OCI-LY7 (cell line): ENCODE results near the gene INSC. TPM values are rescaled to one million over a fixed set of nuclear protein-coding genes. Genes with fewer than 3 reads are reported as not detected.
A peak's percentile ranks its signal among the peaks of the same experiment; 100 is the strongest.
"Not testable (repeated sequence)": the region's sequence is repeated elsewhere in the genome, so short reads cannot be mapped to it uniquely, and the experiment has no call there.

Experiments used
- Bru-seq: library from RNA; stranded (reverse); fragments of 400-500 nt; gene quantifications from one replicate; lab custom pipeline; 2021; lab: Mats Ljungman, UMichigan
- BruChase-seq, 2 experiments: library from RNA; stranded (reverse); fragments of 400-500 nt; gene quantifications; one replicate each; lab custom pipeline; 2021; lab: Mats Ljungman, UMichigan
- BruUV-seq: library from RNA; stranded (reverse); fragments of 400-500 nt; replicated peaks from 2 replicates; lab custom pipeline; 2021; lab: Mats Ljungman, UMichigan
- CTCF ChIA-PET: fragments of 300-600 bp; sonication (Branson Sonifier 250); formaldehyde crosslinking; loops from one replicate; lab custom pipeline; 2022; ENCODE audit warnings: antibody characterized with exemption; ENCODE audit not compliant: unreplicated experiment; lab: Charles Lee
- POLR2A ChIA-PET: fragments of 300-600 bp; sonication (Branson Sonifier 250); formaldehyde crosslinking; loops from one replicate; lab custom pipeline; 2022; ENCODE audit warnings: antibody characterized with exemption; lab: Charles Lee
- DNase-seq: peaks from one replicate; pipeline ENCODE4 v3.0.0-alpha.2; 2015; ENCODE audit warnings: low spot score
- H2AFZ ChIP-seq: fragments of 200-600 bp; sonication (generic), shearing (Covaris generic); 2 replicates; pipeline ENCODE4 v1.6.1; 2014; ENCODE audit warnings: mild to moderate bottlenecking, antibody characterized with exemption, low read length, moderate library complexity
- H3K27ac ChIP-seq: fragments of 200-600 bp; sonication (generic); 2 replicates; pipeline ENCODE4 v1.5.1; 2014; ENCODE audit warnings: mixed run types, low read depth, mild to moderate bottlenecking, moderate library complexity, low read length, inconsistent platforms; ENCODE audit not compliant: poor library complexity, severe bottlenecking
- H3K36me3 ChIP-seq: fragments of 200-600 bp; sonication (generic); 2 replicates; pipeline ENCODE4 v1.6.1; 2014; ENCODE audit warnings: mild to moderate bottlenecking, antibody characterized with exemption, low read length, moderate library complexity, mixed read lengths; ENCODE audit not compliant: insufficient read depth
- H3K4me1 ChIP-seq: fragments of 200-600 bp; sonication (generic); 2 replicates; pipeline ENCODE4 v1.5.1; 2014; ENCODE audit warnings: mild to moderate bottlenecking, low read length; ENCODE audit not compliant: insufficient read depth, poor library complexity, severe bottlenecking
- H3K4me2 ChIP-seq: fragments of 200-600 bp; sonication (generic); 2 replicates; pipeline ENCODE4 v1.6.1; 2014; ENCODE audit warnings: mild to moderate bottlenecking, low read length
- H3K4me3 ChIP-seq: fragments of 200-600 bp; sonication (generic); 2 replicates; pipeline ENCODE4 v1.5.1; 2014; ENCODE audit warnings: mild to moderate bottlenecking, low read depth, low read length; ENCODE audit not compliant: poor library complexity, severe bottlenecking
- H3K79me2 ChIP-seq: fragments of 200-600 bp; sonication (generic); 2 replicates; pipeline ENCODE4 v1.6.1; 2016; ENCODE audit warnings: low read depth, mild to moderate bottlenecking, low read length, moderate library complexity, mixed read lengths; ENCODE audit not compliant: insufficient read depth
- H3K9me2 ChIP-seq: fragments of 200-600 bp; sonication (generic); 2 replicates; pipeline ENCODE4 v1.6.1; 2016; ENCODE audit warnings: mild to moderate bottlenecking, low read length, mixed read lengths; ENCODE audit not compliant: insufficient read depth
- H3K9me3 ChIP-seq: fragments of 200-600 bp; sonication (generic); 2 replicates; pipeline ENCODE4 v1.6.1; 2014; ENCODE audit warnings: mild to moderate bottlenecking, mixed run types, low read length, mixed read lengths
- H4K20me1 ChIP-seq: fragments of 200-600 bp; sonication (generic); 2 replicates; pipeline ENCODE4 v1.6.1; 2014; ENCODE audit warnings: mild to moderate bottlenecking, antibody characterized with exemption, low read length, moderate library complexity, mixed read lengths; ENCODE audit not compliant: insufficient read depth
- CTCF ChIP-seq: fragments of 200-600 bp; sonication (generic); conservative IDR thresholded peaks from 2 replicates; pipeline ENCODE4 v1.5.1; 2014; ENCODE audit warnings: mild to moderate bottlenecking, antibody characterized with exemption, low read length, moderate library complexity, mixed read lengths
- EZH2phosphoT487 ChIP-seq: fragments of 200-600 bp; sonication (generic); IDR thresholded peaks from 2 replicates; pipeline ENCODE4 v1.6.1; 2018; ENCODE audit warnings: low read depth, borderline replicate concordance, mild to moderate bottlenecking, mixed run types, antibody characterized with exemption, low read length, moderate library complexity, mixed read lengths
- intact Hi-C: fragments of 100-400 bp; cut with micrococcal nuclease; formaldehyde crosslinking; loops from one replicate; pipeline ENCODE4 v1.10.0; 2022; ENCODE audit not compliant: unreplicated experiment
- long read RNA-seq: library from polyadenylated mRNA; stranded (forward); transcript quantifications from one replicate; pipeline ENCODE4 v2.0.0, GENCODE V29; 2022
- total RNA-seq, 2 experiments: library from RNA; depleted of rRNA in 1 of 2; stranded (reverse); fragments of >200 nt in 1 of 2; shearing (Covaris generic) in 1 of 2; gene quantifications; 2 replicates each; pipeline ENCODE4 v1.2.3, GENCODE V29; 2014 to 2022

The INSC gene
- not detected in 2 replicates for total RNA-seq (2014; rRNA removed; shearing (Covaris generic))
- not detected in 2 replicates for total RNA-seq (2022)
- percentile 1 among the genes with signal in this experiment for Bru-seq, nascent RNA
- BruChase-seq, experiment 1, labeled RNA remaining after a 6-hour chase: percentile 3 among the genes with signal in this experiment
- BruChase-seq, experiment 2, labeled RNA remaining after a 2-hour chase: percentile 4 among the genes with signal in this experiment
- long read RNA-seq: 0 reads

- H3K4me1 ChIP-seq: peaks cover 47% of the 10 kb centered on the region
- H3K79me2 ChIP-seq: no peaks in the 10 kb centered on the region
- ChIA-PET POLR2A (interaction anchor here (0.8 kb wide), 1 partner anchor 93 kb away, joined by 3 read pairs; no protein-coding TSS in a partner anchor), CTCF (no interaction called here)
- intact Hi-C loops: no loop called here
- no peak for DNase-seq
- H3K36me3 ChIP-seq: no peaks in the 10 kb centered on the region
- no peaks in the 10 kb centered on the region for H3K9me2 ChIP-seq
- no peak within 1 kb of the TSS for H2AFZ ChIP-seq
- peak within 1 kb of the TSS; percentile 49 for H3K4me2 ChIP-seq
- peak within 1 kb of the TSS; percentile 36 for H3K27ac ChIP-seq
- no peaks in the 10 kb centered on the region for H4K20me1 ChIP-seq
- H3K4me3 ChIP-seq: peak within 1 kb of the TSS; percentile 3
- TF ChIP-seq EZH2phosphoT487: no peak
- TF ChIP-seq CTCF: no peak
- BruUV-seq: no TSS peak
- no peaks in the 10 kb centered on the region for H3K9me3 ChIP-seq
These were observed at the start of gene INSC for GRCh38 chr11:15114501-15115475. INSC (plus strand) TSS chr11:15114923; CDS start chr11:15149175, 34,252 bp downstream.

GRCh38 chr11:15069751-15070150 lies 45.0 kb upstream of the INSC start:
- H3K4me1 ChIP-seq, H3K79me2 ChIP-seq, H3K36me3 ChIP-seq, H4K20me1 ChIP-seq, H3K27ac ChIP-seq, DNase-seq, H2AFZ ChIP-seq, CTCF ChIA-PET, POLR2A ChIA-PET, H3K4me2 ChIP-seq, H3K9me3 ChIP-seq, BruUV-seq, H3K9me2 ChIP-seq, H3K4me3 ChIP-seq: not testable (repeated sequence)
- intact Hi-C loops: loop anchor here (10.0 kb wide), 1 partner anchor 275 kb away; no protein-coding TSS in a partner anchor

GRCh38 chr11:15071556-15072255 lies 43.0 kb upstream of the INSC start:
- no TSS peak for BruUV-seq
- Histone ChIP-seq H3K9me2 (no peaks in the 10 kb centered on the region), H2AFZ (no peak overlapping the region), H3K4me3 (no peak overlapping the region), H3K4me1 (no peaks in the 10 kb centered on the region), H3K79me2 (no peaks in the 10 kb centered on the region), H3K27ac (no peak overlapping the region), H3K36me3 (no peaks in the 10 kb centered on the region), H4K20me1 (no peaks in the 10 kb centered on the region), H3K4me2 (no peak overlapping the region), H3K9me3 (no peaks in the 10 kb centered on the region)
- no peak for TF ChIP-seq EZH2phosphoT487
- no peak for TF ChIP-seq CTCF
- intact Hi-C loops: loop anchor here (10.0 kb wide), 1 partner anchor 277 kb away; no protein-coding TSS in a partner anchor
- DNase-seq: no peak
- POLR2A ChIA-PET: interaction anchor here (0.6 kb wide), 1 partner anchor 766 kb away, joined by 4 read pairs; no protein-coding TSS in a partner anchor
- CTCF ChIA-PET: no interaction called here
